ENCODE measurements around the gene PPP1R8. TPM values are rescaled to one million over a fixed set of nuclear protein-coding genes. Genes with fewer than 3 reads are reported as not detected.

PPP1R8 gene
- total and polyA plus RNA-seq, 2 experiments from 2014 or later = 13.4 to 50.5 TPM

GRCh38 chr1:27787895-27788294, 42.7 kb upstream of the PPP1R8 start (continued):
- TF ChIP-seq NANOG (IDR thresholded peaks at IDR 0.05; ENCODE audit: borderline replicate concordance) (no peak), JUNB (IDR thresholded peaks at IDR 0.05; ENCODE audit: unreplicated experiment) (no peak), POLR2AphosphoS5 (IDR thresholded peaks at IDR 0.05; ENCODE audit: low read depth) (no peak), STAT1 (IDR thresholded peaks at IDR 0.05; ENCODE audit: unreplicated experiment) (no peak), EZH2phosphoT487 (IDR thresholded peaks at IDR 0.05; ENCODE audit: unreplicated experiment) (no peak), ZNF114 (CRISPR knock-in tag; IDR thresholded peaks at IDR 0.05) (no peak), ZNF331 (CRISPR knock-in tag; IDR thresholded peaks at IDR 0.05; ENCODE audit: low read depth) (no peak), REST (IDR thresholded peaks at IDR 0.05; ENCODE audit: unreplicated experiment) (no peak), CREB1 (CRISPR knock-in tag; IDR thresholded peaks at IDR 0.05; ENCODE audit: low read depth) (no peak)
- TF ChIP-seq, protein P1, sequence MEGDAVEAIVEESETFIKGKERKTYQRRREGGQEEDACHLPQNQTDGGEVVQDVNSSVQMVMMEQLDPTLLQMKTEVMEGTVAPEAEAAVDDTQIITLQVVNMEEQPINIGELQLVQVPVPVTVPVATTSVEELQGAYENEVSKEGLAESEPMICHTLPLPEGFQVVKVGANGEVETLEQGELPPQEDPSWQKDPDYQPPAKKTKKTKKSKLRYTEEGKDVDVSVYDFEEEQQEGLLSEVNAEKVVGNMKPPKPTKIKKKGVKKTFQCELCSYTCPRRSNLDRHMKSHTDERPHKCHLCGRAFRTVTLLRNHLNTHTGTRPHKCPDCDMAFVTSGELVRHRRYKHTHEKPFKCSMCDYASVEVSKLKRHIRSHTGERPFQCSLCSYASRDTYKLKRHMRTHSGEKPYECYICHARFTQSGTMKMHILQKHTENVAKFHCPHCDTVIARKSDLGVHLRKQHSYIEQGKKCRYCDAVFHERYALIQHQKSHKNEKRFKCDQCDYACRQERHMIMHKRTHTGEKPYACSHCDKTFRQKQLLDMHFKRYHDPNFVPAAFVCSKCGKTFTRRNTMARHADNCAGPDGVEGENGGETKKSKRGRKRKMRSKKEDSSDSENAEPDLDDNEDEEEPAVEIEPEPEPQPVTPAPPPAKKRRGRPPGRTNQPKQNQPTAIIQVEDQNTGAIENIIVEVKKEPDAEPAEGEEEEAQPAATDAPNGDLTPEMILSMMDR (conservative IDR thresholded peaks at IDR 0.05; ENCODE audit: low read depth in 2 of 2) = no peak
- TF ChIP-seq, protein P2, sequence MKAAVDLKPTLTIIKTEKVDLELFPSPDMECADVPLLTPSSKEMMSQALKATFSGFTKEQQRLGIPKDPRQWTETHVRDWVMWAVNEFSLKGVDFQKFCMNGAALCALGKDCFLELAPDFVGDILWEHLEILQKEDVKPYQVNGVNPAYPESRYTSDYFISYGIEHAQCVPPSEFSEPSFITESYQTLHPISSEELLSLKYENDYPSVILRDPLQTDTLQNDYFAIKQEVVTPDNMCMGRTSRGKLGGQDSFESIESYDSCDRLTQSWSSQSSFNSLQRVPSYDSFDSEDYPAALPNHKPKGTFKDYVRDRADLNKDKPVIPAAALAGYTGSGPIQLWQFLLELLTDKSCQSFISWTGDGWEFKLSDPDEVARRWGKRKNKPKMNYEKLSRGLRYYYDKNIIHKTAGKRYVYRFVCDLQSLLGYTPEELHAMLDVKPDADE (IDR thresholded peaks at IDR 0.05) = no peak

DNA sequence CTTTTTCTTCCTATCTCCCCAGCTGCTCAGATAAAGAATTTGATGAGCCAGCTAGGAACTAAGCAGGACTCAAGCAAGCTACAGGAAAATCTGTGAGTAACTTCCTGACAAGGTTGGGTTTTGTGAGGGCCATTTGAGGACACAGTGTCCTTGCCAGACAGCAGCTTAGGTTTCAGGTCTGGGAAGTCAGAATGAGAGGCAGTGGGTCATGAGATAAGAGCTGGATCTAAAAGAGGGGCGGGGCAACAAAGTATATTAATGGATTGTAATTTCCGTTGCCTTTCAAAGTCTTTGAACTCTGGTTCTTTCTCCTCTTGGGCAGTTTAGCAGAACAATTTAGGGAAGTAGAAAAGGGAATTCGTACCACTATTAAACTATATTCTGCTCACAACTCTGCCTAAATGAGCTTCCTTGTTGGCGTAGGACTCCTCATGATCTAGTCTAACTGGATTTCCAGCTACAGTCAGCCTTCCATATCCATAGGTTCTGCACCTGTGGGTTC, 41.0 kb upstream of the PPP1R8 start:
- no peak for TF ChIP-seq EZH2phosphoT487 (IDR thresholded peaks at IDR 0.05; ENCODE audit: unreplicated experiment)
- TF ChIP-seq, protein P2 (IDR thresholded peaks at IDR 0.05) = no peak
- TF ChIP-seq REST (IDR thresholded peaks at IDR 0.05; ENCODE audit: unreplicated experiment) = no peak
- no peak for TF ChIP-seq EZH2 (IDR thresholded peaks at IDR 0.05; ENCODE audit: low read depth, unreplicated experiment)
- TF ChIP-seq NANOG (IDR thresholded peaks at IDR 0.05; ENCODE audit: borderline replicate concordance) = no peak
- TF ChIP-seq CREB1 (CRISPR knock-in tag; IDR thresholded peaks at IDR 0.05; ENCODE audit: low read depth) = no peak
- TF ChIP-seq JUNB (IDR thresholded peaks at IDR 0.05; ENCODE audit: unreplicated experiment) = no peak
- ATAC-seq (no peak), DNase-seq (ENCODE audit: low spot score) (no peak)
- H3K9me3 Mint-ChIP-seq = no peaks in the 10 kb centered on the region
- no peaks in the 10 kb centered on the region for H3K4me1 Mint-ChIP-seq
- Histone ChIP-seq H3K27me3 (ENCODE audit: insufficient read depth) (no peaks in the 10 kb centered on the region), H3K36me3 (ENCODE audit: insufficient read depth) (0 out of 2 replicates have a peak, but pooled peaks cover 5% of the 10 kb centered on the region), H3K27ac (ENCODE audit: low read depth) (no peak overlapping the region), H3K79me2 (replicated peaks; ENCODE audit: insufficient read depth) (no peaks in the 10 kb centered on the region; the same call in none of the 2 replicates), H3F3A (replicated peaks; ENCODE audit: low read depth) (no peaks in the 10 kb centered on the region), H3K4me1 (ENCODE audit: insufficient read depth) (no peaks in the 10 kb centered on the region), H4K20me1 (replicated peaks; ENCODE audit: insufficient read depth) (no peaks in the 10 kb centered on the region), H2AFZ (no peak overlapping the region), H3K4me3 (no peak overlapping the region), H3K4me2 (no peak overlapping the region), H3K9me2 (ENCODE audit: insufficient read depth) (no peaks in the 10 kb centered on the region)
- no peak overlapping the region for H3K27ac Mint-ChIP-seq
- peaks cover 12% of the 10 kb centered on the region; the same call in 2 of the 3 replicates for H3K36me3 Mint-ChIP-seq (ENCODE audit: low read depth)
- no peaks in the 10 kb centered on the region for H3K27me3 Mint-ChIP-seq (ENCODE audit: insufficient read depth, low read depth, poor library complexity)
- no peak overlapping the region for H3K4me3 Mint-ChIP-seq
